Measurements from ENCODE around the gene SGSM2.

The SGSM2 gene

GRCh38 chr17:2369039-2369438 lies 31.7 kb downstream of the SGSM2 start:
- DNase-seq = no peak

GRCh38 chr17:2369551-2370210 lies 32.4 kb downstream of the SGSM2 start:
- no peak for DNase-seq

- no peak for DNase-seq
Observed at GRCh38 chr17:2370211-2370589, 32.9 kb downstream of the SGSM2 start.

GRCh38 chr17:2371183-2372130 lies 34.2 kb downstream of the SGSM2 start:
- DNase-seq = no peak

GRCh38 chr17:2372180-2372579 lies 34.9 kb downstream of the SGSM2 start:
- no peak for DNase-seq

GRCh38 chr17:2372681-2373080 lies 35.4 kb downstream of the SGSM2 start:
- DNase-seq = no peak

GRCh38 chr17:2373179-2373578 lies 35.9 kb downstream of the SGSM2 start:
- DNase-seq = no peak

- no peak for DNase-seq
Observed at GRCh38 chr17:2374549-2375285, 37.4 kb downstream of the SGSM2 start.

- no peak for DNase-seq
Observed at GRCh38 chr17:2375406-2375805, 38.1 kb downstream of the SGSM2 start.

GRCh38 chr17:2376107-2376506 lies 38.8 kb downstream of the SGSM2 start:
- DNase-seq = no peak

- no peak for DNase-seq
Observed at GRCh38 chr17:2377659-2378058, 40.4 kb downstream of the SGSM2 start.

- DNase-seq = no peak
Observed at GRCh38 chr17:2378905-2379304, 41.6 kb downstream of the SGSM2 start.

- no peak for DNase-seq
Observed at GRCh38 chr17:2379489-2380225, 42.4 kb downstream of the SGSM2 start.

- no peak for DNase-seq
Observed at GRCh38 chr17:2380226-2380922, 43.1 kb downstream of the SGSM2 start.

GRCh38 chr17:2380950-2381649 lies 43.8 kb downstream of the SGSM2 start:
- no peak for DNase-seq

GRCh38 chr17:2383628-2384167 lies 46.4 kb downstream of the SGSM2 start:
- DNase-seq = no peak

- DNase-seq = no peak
Observed at GRCh38 chr17:2384439-2385127, 47.3 kb downstream of the SGSM2 start.

GRCh38 chr17:2385240-2386210 lies 48.2 kb downstream of the SGSM2 start:
- DNase-seq = no peak

GRCh38 chr17:2386400-2387085 lies 49.2 kb downstream of the SGSM2 start:
- no peak for DNase-seq

Data from stimulated activated naive CD4-positive, alpha-beta T cell treated with Interleukin-2 at 50 U/mL for 16 hours (primary cell).